AG04450 (cell line): ENCODE data around the gene EXT2. TPM values are rescaled to one million over a fixed set of nuclear protein-coding genes. Genes with fewer than 3 reads are reported as not detected.

Experiments used
- CTCF ChIA-PET: fragments of 300-600, 350-600 bp; formaldehyde crosslinking; extraction: SDS; loops from one replicate; lab custom pipeline; 2022; ENCODE audit warnings: antibody characterized with exemption, inconsistent platforms; lab: Charles Lee
- POLR2A ChIA-PET: fragments of 350-600 bp; formaldehyde crosslinking; extraction: SDS; loops from one replicate; lab custom pipeline; 2021; ENCODE audit warnings: antibody characterized with exemption, inconsistent platforms; lab: Yijun Ruan, JAX
- DNase-seq: peaks from one replicate; pipeline ENCODE4 v3.0.0-alpha.2; 2011; ENCODE audit warnings: low read depth, low spot score
- H3K27ac ChIP-seq: one replicate; pipeline ENCODE4 v1.5.1; 2012; ENCODE audit warnings: low read depth, low read length, control low read depth
- H3K27me3 ChIP-seq: one replicate; pipeline ENCODE4 v1.6.0; 2012; ENCODE audit warnings: low read length; ENCODE audit not compliant: control insufficient read depth, insufficient read depth
- H3K4me3 ChIP-seq: 2 replicates; pipeline ENCODE4 v1.5.1; 2011; ENCODE audit warnings: mild to moderate bottlenecking, low read depth, low read length, control low read depth
- H3K9me3 ChIP-seq: 2 replicates; pipeline ENCODE4 v1.5.1; 2012; ENCODE audit warnings: low read length; ENCODE audit not compliant: control insufficient read depth, insufficient read depth
- CTCF ChIP-seq: IDR thresholded peaks from 2 replicates; pipeline ENCODE4 v1.5.1; 2011; ENCODE audit warnings: low read depth, low read length, control low read depth, inconsistent platforms
- polyA plus RNA-seq: library from polyadenylated mRNA; depleted of rRNA; stranded (reverse); fragments of >200 nt; gene quantifications from 2 replicates; pipeline ENCODE4 v1.2.3, GENCODE V29; 2011

The EXT2 gene
- polyA plus RNA-seq, 1 experiment = 138 TPM

- Histone ChIP-seq H3K27me3 (no peaks in the 10 kb centered on the region), H3K4me3 (no peak overlapping the region), H3K27ac (no peak overlapping the region), H3K9me3 (no peaks in the 10 kb centered on the region)
- no peak for DNase-seq
- ChIA-PET CTCF (interaction anchor here (0.8 to 1.6 kb wide), 10 partner anchors 28 to 147 kb away, joined by 3 to 6 read pairs (median 3); partner anchors contain the start of gene EXT2), POLR2A (no interaction called here)
- no peak for TF ChIP-seq CTCF
Observed at GRCh38 chr11:44179173-44179572, 83.7 kb downstream of the EXT2 start.

GRCh38 chr11:44180107-44180506 is 84.6 kb downstream of the EXT2 start:
- H3K27me3 ChIP-seq = no peaks in the 10 kb centered on the region
- H3K9me3 ChIP-seq = no peaks in the 10 kb centered on the region
- ChIA-PET CTCF (no interaction called here), POLR2A (no interaction called here)
- no peak for TF ChIP-seq CTCF
- H3K4me3 ChIP-seq = no peak overlapping the region
- no peak for DNase-seq
- no peak overlapping the region for H3K27ac ChIP-seq

GRCh38 chr11:44185522-44185921 is 90.0 kb downstream of the EXT2 start:
- POLR2A ChIA-PET = no interaction called here
- CTCF ChIA-PET = interaction anchor here (1.0 to 1.1 kb wide), 2 partner anchors 35 to 101 kb away, joined by 3 read pairs; no protein-coding TSS in a partner anchor

GRCh38 chr11:44186321-44186930 is 90.9 kb downstream of the EXT2 start:
- no peak for TF ChIP-seq CTCF
- Histone ChIP-seq H3K4me3 (no peak overlapping the region), H3K27ac (no peak overlapping the region), H3K27me3 (no peaks in the 10 kb centered on the region), H3K9me3 (peaks cover 3% of the 10 kb centered on the region; the same call in 1 of the 2 replicates)
- DNase-seq = no peak
- CTCF ChIA-PET = interaction anchor here (0.6 to 1.2 kb wide), 4 partner anchors 11 to 100 kb away, joined by 3 to 4 read pairs (median 3); no protein-coding TSS in a partner anchor
- POLR2A ChIA-PET = no interaction called here

More at GRCh38 chr11:44185522-44185921, 90.0 kb downstream of the EXT2 start:
- Histone ChIP-seq H3K9me3 (peaks cover 3% of the 10 kb centered on the region; the same call in 1 of the 2 replicates), H3K4me3 (no peak overlapping the region), H3K27me3 (no peaks in the 10 kb centered on the region), H3K27ac (no peak overlapping the region)
- no peak for TF ChIP-seq CTCF
- no peak for DNase-seq

- ChIA-PET POLR2A (no interaction called here), CTCF (interaction anchor here (1.4 to 1.5 kb wide), 2 partner anchors 10 to 12 kb away, joined by 3 read pairs; no protein-coding TSS in a partner anchor)
- H3K9me3 ChIP-seq = peaks cover 3% of the 10 kb centered on the region; the same call in 1 of the 2 replicates
- no peaks in the 10 kb centered on the region for H3K27me3 ChIP-seq
- no peak overlapping the region for H3K27ac ChIP-seq
- no peak overlapping the region for H3K4me3 ChIP-seq
- no peak for TF ChIP-seq CTCF
- no peak for DNase-seq
Observed at GRCh38 chr11:44188643-44189042, 93.2 kb downstream of the EXT2 start.
